ENCODE data around the gene KRT35. TPM values are rescaled to one million over a fixed set of nuclear protein-coding genes. Genes with fewer than 3 reads are reported as not detected.
A peak's percentile ranks its signal among the peaks of the same experiment; 100 is the strongest.

The KRT35 gene
- total RNA-seq (2014; rRNA removed; shearing (Covaris generic)) (not detected in 2 replicates), polyA plus RNA-seq (2016; fragmentation: Nextera tagmentation; extraction: Ambion mirVana) (not detected in 2 replicates)

GRCh38 chr17:41481036-41481435 lies at the start of gene KRT35:
Gene KRT35, minus strand, starts transcription at chr17:41481151. Its CDS starts 54 bp downstream, at chr17:41481097.
- H3K79me2 ChIP-seq (ENCODE audit: insufficient read depth) = no peaks in the 10 kb centered on the region
- in situ Hi-C loops (cut with MboI) = no loop called here
- no peaks in the 10 kb centered on the region for H3K4me1 ChIP-seq (ENCODE audit: insufficient read depth)

GRCh38 chr17:41530062-41531048 lies 49.4 kb upstream of the KRT35 start:
- no peak overlapping the region for H2AFZ ChIP-seq
- peak; percentile 90 for DNase-seq
- 63 to 67% methylated on average over 7 to 8 of the region's 8 CpGs for WGBS, 2 experiments (ENCODE audit: low coverage in 1 of 2, low lambda C conversion rate in 2 of 2, missing lambda C conversion rate in 2 of 2)
- H3K36me3 ChIP-seq (ENCODE audit: low read depth) = no peaks in the 10 kb centered on the region
- H4K20me1 ChIP-seq (ENCODE audit: insufficient read depth) = no peaks in the 10 kb centered on the region
- no peak for TF ChIP-seq EZH2 (IDR thresholded peaks at IDR 0.05; ENCODE audit: insufficient read depth, poor library complexity, severe bottlenecking)
- TF ChIP-seq EZH2phosphoT487 (IDR thresholded peaks at IDR 0.05; ENCODE audit: insufficient read depth, low read depth) = no peak
- no peaks in the 10 kb centered on the region for H3K79me2 ChIP-seq (ENCODE audit: insufficient read depth)
- H3K4me3 ChIP-seq = no peak overlapping the region
- H3K4me2 ChIP-seq (ENCODE audit: unreplicated experiment) = no peak overlapping the region
- no peaks in the 10 kb centered on the region for H3K9me2 ChIP-seq (ENCODE audit: insufficient read depth)
- H3K9me3 ChIP-seq (ENCODE audit: low read depth) = no peaks in the 10 kb centered on the region
- in situ Hi-C loops (cut with MboI) = no loop called here
- peaks cover 22% of the 10 kb centered on the region for H3K4me1 ChIP-seq (ENCODE audit: insufficient read depth)
- no peak overlapping the region for H3K9ac ChIP-seq
- H3K27ac ChIP-seq = peak overlapping the region; percentile 18
- no peaks in the 10 kb centered on the region for H3F3A ChIP-seq (ENCODE audit: insufficient read depth)
- no peaks in the 10 kb centered on the region; the same call in 1 of the 2 replicates for H3K27me3 ChIP-seq (replicated peaks; ENCODE audit: insufficient read depth)

More at GRCh38 chr17:41481036-41481435, at the start of gene KRT35:
- no peak for DNase-seq
- Histone ChIP-seq H4K20me1 (ENCODE audit: insufficient read depth) (no peaks in the 10 kb centered on the region), H3K27me3 (replicated peaks; ENCODE audit: insufficient read depth) (0 out of 2 replicates have a peak, but pooled peaks cover 4% of the 10 kb centered on the region), H3K27ac (no peak within 1 kb of the TSS), H3K9me2 (ENCODE audit: insufficient read depth) (no peaks in the 10 kb centered on the region), H3K36me3 (ENCODE audit: low read depth) (no peaks in the 10 kb centered on the region), H3K9ac (no peak within 1 kb of the TSS), H3F3A (ENCODE audit: insufficient read depth) (no peaks in the 10 kb centered on the region), H3K4me2 (ENCODE audit: unreplicated experiment) (no peak within 1 kb of the TSS), H2AFZ (no peak within 1 kb of the TSS), H3K9me3 (ENCODE audit: low read depth) (no peaks in the 10 kb centered on the region), H3K4me3 (no peak within 1 kb of the TSS)
- no peak for TF ChIP-seq EZH2phosphoT487 (IDR thresholded peaks at IDR 0.05; ENCODE audit: insufficient read depth, low read depth)
- TF ChIP-seq EZH2 (IDR thresholded peaks at IDR 0.05; ENCODE audit: insufficient read depth, poor library complexity, severe bottlenecking) = no peak
- WGBS, 2 experiments (ENCODE audit: low coverage in 1 of 2, low lambda C conversion rate in 2 of 2, missing lambda C conversion rate in 2 of 2) = 90 to 91% methylated on average over 1 to 2 of the region's 2 CpGs

- DNase-seq = peak; percentile 21
- no peaks in the 10 kb centered on the region for H4K20me1 ChIP-seq (ENCODE audit: insufficient read depth)
- no peaks in the 10 kb centered on the region for H3K9me2 ChIP-seq (ENCODE audit: insufficient read depth)
- no peaks in the 10 kb centered on the region for H3K36me3 ChIP-seq (ENCODE audit: low read depth)
- no peaks in the 10 kb centered on the region for H3K9me3 ChIP-seq (ENCODE audit: low read depth)
- no peak overlapping the region for H3K27ac ChIP-seq
- H3K27me3 ChIP-seq (replicated peaks; ENCODE audit: insufficient read depth) = no peaks in the 10 kb centered on the region; the same call in 1 of the 2 replicates
- no peak overlapping the region for H3K4me2 ChIP-seq (ENCODE audit: unreplicated experiment)
- in situ Hi-C loops (cut with MboI) = no loop called here
- no peak overlapping the region for H3K9ac ChIP-seq
- 79 to 87% methylated on average over 5 of the region's 5 CpGs for WGBS, 2 experiments (ENCODE audit: low coverage in 1 of 2, low lambda C conversion rate in 2 of 2, missing lambda C conversion rate in 2 of 2)
- H2AFZ ChIP-seq = no peak overlapping the region
- peaks cover 22% of the 10 kb centered on the region for H3K4me1 ChIP-seq (ENCODE audit: insufficient read depth)
- no peak for TF ChIP-seq EZH2phosphoT487 (IDR thresholded peaks at IDR 0.05; ENCODE audit: insufficient read depth, low read depth)
- TF ChIP-seq EZH2 (IDR thresholded peaks at IDR 0.05; ENCODE audit: insufficient read depth, poor library complexity, severe bottlenecking) = no peak
- no peaks in the 10 kb centered on the region for H3K79me2 ChIP-seq (ENCODE audit: insufficient read depth)
- H3K4me3 ChIP-seq = no peak overlapping the region
- H3F3A ChIP-seq (ENCODE audit: insufficient read depth) = no peaks in the 10 kb centered on the region
Measured at GRCh38 chr17:41529491-41529915, 48.6 kb upstream of the KRT35 start.

- Histone ChIP-seq H3K9me2 (ENCODE audit: insufficient read depth) (no peaks in the 10 kb centered on the region), H3F3A (ENCODE audit: insufficient read depth) (no peaks in the 10 kb centered on the region), H3K79me2 (ENCODE audit: insufficient read depth) (no peaks in the 10 kb centered on the region), H3K27ac (no peak overlapping the region), H3K9me3 (ENCODE audit: low read depth) (no peaks in the 10 kb centered on the region), H4K20me1 (ENCODE audit: insufficient read depth) (no peaks in the 10 kb centered on the region), H3K4me1 (ENCODE audit: insufficient read depth) (peaks cover 22% of the 10 kb centered on the region), H3K9ac (no peak overlapping the region), H3K27me3 (replicated peaks; ENCODE audit: insufficient read depth) (no peaks in the 10 kb centered on the region; the same call in 1 of the 2 replicates), H3K4me3 (no peak overlapping the region), H3K36me3 (ENCODE audit: low read depth) (no peaks in the 10 kb centered on the region), H3K4me2 (ENCODE audit: unreplicated experiment) (no peak overlapping the region), H2AFZ (no peak overlapping the region)
- WGBS, 2 experiments (ENCODE audit: low coverage in 1 of 2, low lambda C conversion rate in 2 of 2, missing lambda C conversion rate in 2 of 2) = 87 to 92% methylated on average over 10 of the region's 10 CpGs
- in situ Hi-C loops (cut with MboI) = no loop called here
- no peak for DNase-seq
- TF ChIP-seq EZH2phosphoT487 (IDR thresholded peaks at IDR 0.05; ENCODE audit: insufficient read depth, low read depth) (no peak), EZH2 (IDR thresholded peaks at IDR 0.05; ENCODE audit: insufficient read depth, poor library complexity, severe bottlenecking) (no peak)
Measured at GRCh38 chr17:41528959-41529353, 48.0 kb upstream of the KRT35 start.
